HUES6 (cell line): ENCODE results near the gene ADGRG6.

Experiments
- H3K27ac ChIP-seq: 2 replicates; pipeline ENCODE4 v1.7.0; 2013; ENCODE audit warnings: low read depth, mild to moderate bottlenecking, low read length, inconsistent platforms
- H3K27me3 ChIP-seq: 2 replicates; pipeline ENCODE4 v1.6.1; 2013; ENCODE audit warnings: low read length; ENCODE audit not compliant: control insufficient read depth, insufficient read depth
- H3K36me3 ChIP-seq: 2 replicates; pipeline ENCODE4 v1.6.1; 2013; ENCODE audit warnings: low read length; ENCODE audit not compliant: control insufficient read depth, insufficient read depth
- H3K4me1 ChIP-seq: 2 replicates; pipeline ENCODE4 v1.6.1; 2013; ENCODE audit warnings: low read length; ENCODE audit not compliant: control insufficient read depth, insufficient read depth
- H3K4me3 ChIP-seq: 2 replicates; pipeline ENCODE4 v1.5.1; 2013; ENCODE audit warnings: low read depth, low read length
- H3K9ac ChIP-seq: one replicate; pipeline ENCODE4 v1.6.1; 2013; ENCODE audit warnings: mild to moderate bottlenecking, low read length
- H3K9me3 ChIP-seq: 2 replicates; pipeline ENCODE4 v1.6.1; 2013; ENCODE audit warnings: low read depth, low read length; ENCODE audit not compliant: control insufficient read depth, insufficient read depth

The ADGRG6 gene

GRCh38 chr6:142462260-142462659 is 160.5 kb downstream of the ADGRG6 start:
- H3K27me3 ChIP-seq: no peaks in the 10 kb centered on the region

GRCh38 chr6:142463988-142464387 is 162.2 kb downstream of the ADGRG6 start:
- Histone ChIP-seq H3K27ac (no peak overlapping the region), H3K4me1 (no peaks in the 10 kb centered on the region), H3K9me3 (peaks cover 16% of the 10 kb centered on the region), H3K4me3 (no peak overlapping the region), H3K27me3 (no peaks in the 10 kb centered on the region), H3K36me3 (no peaks in the 10 kb centered on the region), H3K9ac (no peak overlapping the region)

More at GRCh38 chr6:142462260-142462659, 160.5 kb downstream of the ADGRG6 start:
- Histone ChIP-seq H3K36me3 (no peaks in the 10 kb centered on the region), H3K9me3 (peaks cover 16% of the 10 kb centered on the region), H3K9ac (no peak overlapping the region), H3K4me3 (no peak overlapping the region), H3K27ac (no peak overlapping the region), H3K4me1 (no peaks in the 10 kb centered on the region)

- Histone ChIP-seq H3K27me3 (no peaks in the 10 kb centered on the region), H3K36me3 (no peaks in the 10 kb centered on the region), H3K9ac (no peak overlapping the region), H3K4me3 (no peak overlapping the region), H3K4me1 (no peaks in the 10 kb centered on the region), H3K9me3 (no peaks in the 10 kb centered on the region), H3K27ac (no peak overlapping the region)
Observed at GRCh38 chr6:142469220-142469619, 167.4 kb downstream of the ADGRG6 start.

GRCh38 chr6:142470421-142470820 is 168.6 kb downstream of the ADGRG6 start:
- Histone ChIP-seq H3K27ac (no peak overlapping the region), H3K9ac (no peak overlapping the region), H3K4me1 (no peaks in the 10 kb centered on the region), H3K4me3 (no peak overlapping the region), H3K27me3 (no peaks in the 10 kb centered on the region), H3K36me3 (no peaks in the 10 kb centered on the region), H3K9me3 (no peaks in the 10 kb centered on the region)

- Histone ChIP-seq H3K27me3 (no peaks in the 10 kb centered on the region), H3K4me1 (no peaks in the 10 kb centered on the region), H3K4me3 (no peak overlapping the region), H3K27ac (no peak overlapping the region), H3K36me3 (no peaks in the 10 kb centered on the region), H3K9me3 (no peaks in the 10 kb centered on the region), H3K9ac (no peak overlapping the region)
Observed at GRCh38 chr6:142474531-142475289, 172.9 kb downstream of the ADGRG6 start.

GRCh38 chr6:142476452-142476851 is 174.6 kb downstream of the ADGRG6 start:
- H3K27me3 ChIP-seq: no peaks in the 10 kb centered on the region

GRCh38 chr6:142478117-142478516 is 176.3 kb downstream of the ADGRG6 start:
- no peaks in the 10 kb centered on the region for H3K4me1 ChIP-seq
- no peaks in the 10 kb centered on the region for H3K36me3 ChIP-seq
- no peak overlapping the region for H3K4me3 ChIP-seq
- H3K27ac ChIP-seq: no peak overlapping the region
- no peaks in the 10 kb centered on the region for H3K9me3 ChIP-seq
- H3K9ac ChIP-seq: no peak overlapping the region
- H3K27me3 ChIP-seq: no peaks in the 10 kb centered on the region

More at GRCh38 chr6:142476452-142476851, 174.6 kb downstream of the ADGRG6 start:
- Histone ChIP-seq H3K9me3 (no peaks in the 10 kb centered on the region), H3K4me1 (no peaks in the 10 kb centered on the region), H3K27ac (no peak overlapping the region), H3K36me3 (no peaks in the 10 kb centered on the region), H3K4me3 (no peak overlapping the region), H3K9ac (no peak overlapping the region)

- Histone ChIP-seq H3K4me3 (no peak overlapping the region), H3K36me3 (no peaks in the 10 kb centered on the region), H3K4me1 (no peaks in the 10 kb centered on the region), H3K9ac (no peak overlapping the region), H3K9me3 (no peaks in the 10 kb centered on the region), H3K27me3 (no peaks in the 10 kb centered on the region), H3K27ac (no peak overlapping the region)
Observed at GRCh38 chr6:142481466-142481865, 179.7 kb downstream of the ADGRG6 start.

- Histone ChIP-seq H3K9ac (no peak overlapping the region), H3K4me3 (no peak overlapping the region), H3K27ac (no peak overlapping the region), H3K36me3 (no peaks in the 10 kb centered on the region), H3K27me3 (no peaks in the 10 kb centered on the region), H3K9me3 (no peaks in the 10 kb centered on the region), H3K4me1 (no peaks in the 10 kb centered on the region; the same call in 1 of the 2 replicates)
Observed at GRCh38 chr6:142482249-142482648, 180.4 kb downstream of the ADGRG6 start.

GRCh38 chr6:142482974-142483373 is 181.2 kb downstream of the ADGRG6 start:
- Histone ChIP-seq H3K9ac (no peak overlapping the region), H3K4me1 (no peaks in the 10 kb centered on the region; the same call in 1 of the 2 replicates), H3K36me3 (no peaks in the 10 kb centered on the region), H3K9me3 (no peaks in the 10 kb centered on the region), H3K4me3 (no peak overlapping the region), H3K27ac (no peak overlapping the region), H3K27me3 (no peaks in the 10 kb centered on the region)

- H3K9ac ChIP-seq: no peak overlapping the region
- H3K27me3 ChIP-seq: no peaks in the 10 kb centered on the region
- H3K4me1 ChIP-seq: no peaks in the 10 kb centered on the region; the same call in 1 of the 2 replicates
- H3K9me3 ChIP-seq: no peaks in the 10 kb centered on the region
- no peak overlapping the region for H3K4me3 ChIP-seq
- H3K27ac ChIP-seq: no peak overlapping the region
- H3K36me3 ChIP-seq: no peaks in the 10 kb centered on the region
Observed at GRCh38 chr6:142485256-142485655, 183.4 kb downstream of the ADGRG6 start.
